Transverse colon (tissue), 4 donors: ENCODE results near the gene OR2V1. TPM values are rescaled to one million over a fixed set of nuclear protein-coding genes. Genes with fewer than 3 reads are reported as not detected.

Source experiments
- DNase-seq: peaks from one replicate; pipeline ENCODE4 v3.0.0-alpha.2; 2019
- H3K27ac ChIP-seq, 4 donors: fragments of 200-600 bp; sonication (generic); 2 replicates each; pipeline ENCODE4 v1.5.1; 2016 to 2018; ENCODE audit warnings: inconsistent platforms in 4 of 4
- H3K27me3 ChIP-seq: fragments of 200-600 bp; sonication (generic); 2 replicates; pipeline ENCODE4 v1.5.1; 2017; ENCODE audit warnings: inconsistent platforms
- H3K36me3 ChIP-seq, 4 donors: fragments of 200-600 bp; sonication (generic); 2 replicates each; pipeline ENCODE4 v1.5.1; 2017 to 2019; ENCODE audit warnings: inconsistent platforms in 4 of 4
- H3K4me1 ChIP-seq, 4 donors: fragments of 200-600 bp; sonication (generic); 2 replicates each; pipeline ENCODE4 v1.5.1; 2017 to 2020; ENCODE audit warnings: inconsistent platforms in 4 of 4
- H3K4me3 ChIP-seq, 4 donors: fragments of 200-600 bp; sonication (generic); 1 replicate in 1 of 4; 2 replicates in 3 of 4; pipeline versions ENCODE4 v1.5.1 to v1.6.1; 2017 to 2019; ENCODE audit warnings: inconsistent platforms in 4 of 4
- H3K9me3 ChIP-seq, 2 donors: fragments of 200-600 bp; sonication (generic); 2 replicates each; pipeline ENCODE4 v1.5.1; 2017 to 2019; ENCODE audit warnings: inconsistent platforms in 2 of 2
- CTCF ChIP-seq, 5 experiments: fragments of 200-600 bp in 3 of 5; fragments of 450-650 bp in 2 of 5; sonication (generic) in 3 of 5; IDR thresholded peaks; 1 replicate in 2 of 5; 2 replicates in 3 of 5; pipeline ENCODE4 v1.5.1; 2016 to 2017; ENCODE audit warnings: antibody characterized with exemption in 5 of 5, inconsistent platforms in 3 of 5, mild to moderate bottlenecking in 2 of 5, moderate library complexity in 1 of 5
- EP300 ChIP-seq: sonication (generic); formaldehyde crosslinking; IDR thresholded peaks from one replicate; pipeline ENCODE4 v1.6.1; 2017; ENCODE audit warnings: antibody characterized with exemption, low read depth
- POLR2A ChIP-seq: fragments of 450-650 bp; IDR thresholded peaks from one replicate; pipeline ENCODE4 v1.6.1; 2016; ENCODE audit warnings: antibody characterized with exemption, mild to moderate bottlenecking, moderate library complexity
- POLR2AphosphoS5 ChIP-seq, 3 donors: sonication (generic); formaldehyde crosslinking; IDR thresholded peaks; one replicate each; pipeline ENCODE4 v1.6.1; 2016; ENCODE audit warnings: antibody characterized with exemption in 3 of 3
- WGBS, 2 donors: methylation state at CpG; one replicate each; pipeline ENCODE4 v1.1.5; 2018; ENCODE audit warnings: low coverage in 1 of 2; 5-methylcytosine and 5-hydroxymethylcytosine counted together
- in situ Hi-C, 4 donors: fragments of 200-750 bp; cut with MboI; loops; one replicate each; pipeline versions ENCODE4 v1.15.0 to v1.15.1; 2017; ENCODE audit warnings: low sequenced_read_pairs in 3 of 4, low pct_ligation_motif_present in 1 of 4, low pct_unique_long_range_greater_than_20kb in 1 of 4
- intact Hi-C: fragments of 100-400 bp; cut with DNase I; formaldehyde crosslinking; loops from one replicate; pipeline ENCODE4 v1.15.1; 2023; ENCODE audit warnings: low total_unique reads
- total RNA-seq, 4 donors: library from RNA; depleted of rRNA; stranded (reverse); fragments of >200 nt; gene quantifications; one replicate each; pipeline ENCODE4 v1.1.0, GENCODE V29; 2016

The OR2V1 gene
- total RNA-seq, 4 donors from 2014 or later = not detected

DNA sequence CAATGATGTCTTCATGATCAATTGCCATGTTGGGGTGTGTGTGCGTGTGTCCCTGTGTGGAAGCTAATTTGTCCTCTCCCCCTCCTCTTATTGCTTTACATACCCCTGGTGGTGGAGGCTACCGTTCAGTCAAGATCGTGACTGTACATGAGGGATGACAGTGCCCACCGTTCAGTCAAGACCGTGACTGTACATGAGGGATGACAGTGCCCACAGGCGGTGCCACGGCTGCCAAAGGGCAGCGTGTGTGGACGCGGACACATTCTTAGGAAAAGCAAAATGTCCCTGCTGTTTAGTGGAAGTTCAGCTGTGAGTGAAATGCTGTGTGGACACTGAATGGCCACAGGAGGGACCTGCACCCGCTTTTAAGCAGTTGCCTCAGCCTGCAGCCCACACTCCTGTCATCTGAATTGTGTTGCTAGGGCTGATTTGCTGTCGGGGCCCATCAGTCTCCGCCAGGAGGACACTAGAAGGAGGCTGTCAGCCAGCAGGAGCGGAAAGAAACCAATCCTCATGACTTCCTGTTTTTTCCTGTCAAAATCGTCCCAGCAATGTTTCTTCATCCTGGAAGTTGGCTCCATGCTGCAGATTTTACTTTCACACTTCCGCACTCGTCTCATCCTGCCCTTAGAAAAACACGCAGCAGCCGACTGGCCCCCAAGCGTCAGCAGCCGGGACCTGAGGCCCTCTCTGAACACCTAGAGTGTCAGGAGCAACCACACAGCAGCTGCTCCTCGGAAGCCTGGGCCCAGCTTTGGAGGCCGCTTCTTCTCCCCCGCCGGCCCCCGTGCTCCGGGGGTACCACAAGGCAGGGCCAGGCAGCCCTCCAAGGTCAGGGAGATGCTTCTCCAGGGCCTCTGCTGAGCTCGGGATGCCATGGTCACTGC is 9.1 kb downstream of the OR2V1 start:
- Histone ChIP-seq H3K27me3 (peaks cover 77% of the 10 kb centered on the region), H3K27ac (no peak overlapping the region), H3K4me1 (no peaks in the 10 kb centered on the region), H3K9me3 (no peaks in the 10 kb centered on the region), H3K36me3 (no peaks in the 10 kb centered on the region), H3K4me3 (no peak overlapping the region)
- no peak for TF ChIP-seq EP300
- no peak for TF ChIP-seq CTCF (IDR thresholded peaks at IDR 0.05)
- intact Hi-C loops = no loop called here
- 66% methylated on average over 28 of the region's 28 CpGs; no CpG with 5 or more reads in 1 of the 2 donors for WGBS, 2 donors
- in situ Hi-C loops = no loop called here
- DNase-seq = no peak

DNA sequence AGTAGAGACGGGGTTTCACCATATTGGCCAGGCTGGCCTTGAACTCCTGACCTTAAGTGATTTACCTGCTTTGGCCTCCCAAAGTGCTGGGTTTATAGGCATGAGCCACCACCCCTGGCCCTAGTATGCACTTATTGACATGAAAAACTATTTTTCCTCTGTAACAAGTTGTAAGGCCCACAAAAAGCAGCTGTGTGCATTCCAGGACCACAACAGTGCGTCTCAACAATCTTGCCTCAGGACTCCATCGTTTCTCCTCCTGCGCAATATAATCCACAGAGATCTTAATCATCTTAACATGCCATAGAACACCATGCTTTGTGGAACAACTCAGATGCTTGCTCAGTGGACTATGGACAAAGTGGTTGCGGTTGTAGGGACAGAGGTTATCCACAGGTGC is 10.2 kb downstream of the OR2V1 start:
- 75 to 90% methylated on average over 3 to 5 of the region's 5 CpGs for WGBS, 2 donors
- Histone ChIP-seq H3K27ac (no peak overlapping the region), H3K4me1 (no peaks in the 10 kb centered on the region), H3K36me3 (no peaks in the 10 kb centered on the region), H3K27me3 (peaks cover 84% of the 10 kb centered on the region), H3K4me3 (no peak overlapping the region), H3K9me3 (no peaks in the 10 kb centered on the region)
- no peak for TF ChIP-seq CTCF (IDR thresholded peaks at IDR 0.05)
- TF ChIP-seq POLR2A = no peak
- no peak for TF ChIP-seq EP300
- no peak for DNase-seq
- in situ Hi-C loops = no loop called here
- intact Hi-C loops = no loop called here

DNA sequence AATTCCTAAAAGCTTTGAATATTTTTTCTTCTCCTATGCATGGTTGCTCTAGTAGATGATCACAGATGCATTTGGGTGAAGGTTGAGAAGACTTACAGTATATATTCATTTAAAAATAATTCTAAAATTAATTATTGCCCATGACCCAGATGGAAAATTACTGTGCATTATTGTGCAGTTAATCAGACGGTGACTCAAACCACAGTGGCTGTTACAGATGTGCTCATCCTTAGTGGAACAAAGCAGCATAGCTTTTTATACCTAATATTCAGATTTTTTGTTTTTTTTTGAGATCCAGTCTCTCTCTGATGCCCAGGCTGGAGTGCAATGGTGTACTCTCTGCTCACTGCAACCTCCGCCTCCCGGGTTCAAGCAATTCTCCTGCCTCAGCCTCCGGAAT is 10.7 kb downstream of the OR2V1 start:
- Histone ChIP-seq H3K4me1 (peaks cover 0 to under 1% (median under 1%) of the 10 kb centered on the region in 4 donors), H3K27ac (no peak overlapping the region), H3K36me3 (no peaks in the 10 kb centered on the region), H3K27me3 (peaks cover 88% of the 10 kb centered on the region), H3K4me3 (no peak overlapping the region), H3K9me3 (no peaks in the 10 kb centered on the region)
- TF ChIP-seq POLR2A = no peak
- TF ChIP-seq POLR2AphosphoS5 (IDR thresholded peaks at IDR 0.05) = no peak
- no peak for TF ChIP-seq CTCF (IDR thresholded peaks at IDR 0.05)
- no peak for TF ChIP-seq EP300
- no peak for DNase-seq
- intact Hi-C loops (no loop called here), in situ Hi-C loops (no loop called here)
- 81 to 88% methylated on average over 4 of the region's 4 CpGs for WGBS, 2 donors

DNA sequence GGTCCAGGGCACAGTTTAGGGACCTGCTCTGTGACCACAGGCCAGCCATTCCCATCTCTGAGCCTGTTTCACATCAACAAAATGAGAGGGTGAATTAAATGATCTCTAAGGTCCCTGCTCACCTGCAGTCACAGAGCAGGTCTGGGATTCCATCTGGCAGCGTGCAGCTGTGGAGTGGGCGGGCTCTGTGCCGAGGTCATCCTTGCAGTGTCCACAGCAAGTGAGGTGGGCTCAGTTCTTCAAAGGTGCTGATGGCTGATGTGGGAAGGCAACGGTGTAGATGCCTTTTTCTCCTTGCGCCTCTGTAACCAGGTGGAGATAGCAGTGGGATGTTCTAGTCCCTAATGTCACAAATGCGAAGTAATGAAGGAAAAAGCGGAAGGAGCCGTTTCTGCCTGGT is 11.9 kb downstream of the OR2V1 start:
- H3K27me3 ChIP-seq = peaks cover 97% of the 10 kb centered on the region

More for the DNA sequence above, 11.9 kb downstream of the OR2V1 start:
- no peak overlapping the region for H3K27ac ChIP-seq
- TF ChIP-seq POLR2AphosphoS5 (IDR thresholded peaks at IDR 0.05) (no peak), CTCF (IDR thresholded peaks at IDR 0.05) (no peak), POLR2A (no peak), EP300 (no peak)
- no peak overlapping the region for H3K4me3 ChIP-seq
- DNase-seq = no peak
- intact Hi-C loops (no loop called here), in situ Hi-C loops (no loop called here)
- H3K9me3 ChIP-seq = no peaks in the 10 kb centered on the region
- 84 to 88% methylated on average over 5 to 8 of the region's 8 CpGs for WGBS, 2 donors
- no peaks in the 10 kb centered on the region for H3K36me3 ChIP-seq
- H3K4me1 ChIP-seq = peaks cover 0 to 9% (median 3%) of the 10 kb centered on the region in 4 donors
